HG02571 (cell line): Measurements from ENCODE around the gene CIAO2B.
"Not testable (repeated sequence)": the region's sequence is repeated elsewhere in the genome, so short reads cannot be mapped to it uniquely, and the experiment has no call there.

ENCODE experiments used
- ATAC-seq: cut with Tn5 transposase; IDR thresholded peaks from one replicate; pipeline ENCODE4 v1.9.1; 2021; ENCODE audit warnings: mild to moderate bottlenecking, moderate library complexity; ENCODE audit not compliant: unreplicated experiment

The CIAO2B gene

GRCh38 chr16:66934138-66934838, at the start of gene CIAO2B:
TSS of gene CIAO2B (minus strand) at chr16:66934402. CDS start at chr16:66934364, 38 bp downstream.
- ATAC-seq = peak; percentile 78

- no peak for ATAC-seq
Measured at GRCh38 chr16:66983033-66983432, 48.8 kb upstream of the CIAO2B start.

- no peak for ATAC-seq
Measured at GRCh38 chr16:66979011-66979717, 45.0 kb upstream of the CIAO2B start.

- no peak for ATAC-seq
Measured at GRCh38 chr16:66977341-66978113, 43.3 kb upstream of the CIAO2B start.

- ATAC-seq = no peak
Measured at GRCh38 chr16:66976746-66977145, 42.5 kb upstream of the CIAO2B start.

- ATAC-seq = no peak
Measured at GRCh38 chr16:66975302-66975893, 41.2 kb upstream of the CIAO2B start.

- ATAC-seq = not testable (repeated sequence)
Measured at GRCh38 chr16:66974932-66975246, 40.7 kb upstream of the CIAO2B start.

GRCh38 chr16:66974156-66974931, 40.1 kb upstream of the CIAO2B start:
- not testable (repeated sequence) for ATAC-seq

- no peak for ATAC-seq
Measured at GRCh38 chr16:66973716-66974115, 39.5 kb upstream of the CIAO2B start.

GRCh38 chr16:66972983-66973382, 38.8 kb upstream of the CIAO2B start:
- no peak for ATAC-seq

- no peak for ATAC-seq
Measured at GRCh38 chr16:66970775-66971720, 36.8 kb upstream of the CIAO2B start.

- no peak for ATAC-seq
Measured at GRCh38 chr16:66968847-66969246, 34.6 kb upstream of the CIAO2B start.

GRCh38 chr16:66964049-66964448, 29.8 kb upstream of the CIAO2B start:
- ATAC-seq = no peak

- no peak for ATAC-seq
Measured at GRCh38 chr16:66961914-66962313, 27.7 kb upstream of the CIAO2B start.

- ATAC-seq = peak; percentile 60
Measured at GRCh38 chr16:66961065-66961744, 27.0 kb upstream of the CIAO2B start, which contains the start of gene CES3. TSS of gene CES3 (plus strand) at chr16:66961266. CDS start at chr16:66961308, 42 bp downstream.

GRCh38 chr16:66960270-66960669, 26.1 kb upstream of the CIAO2B start:
- no peak for ATAC-seq

GRCh38 chr16:66959704-66960161, 25.5 kb upstream of the CIAO2B start:
- ATAC-seq = no peak

- no peak for ATAC-seq
Measured at GRCh38 chr16:66958857-66959703, 24.9 kb upstream of the CIAO2B start.
